Heart left ventricle (tissue), 16 donors: Measurements from ENCODE around the gene AAK1. TPM values are rescaled to one million over a fixed set of nuclear protein-coding genes. Genes with fewer than 3 reads are reported as not detected.

Source experiments
- ATAC-seq, 4 donors: fragments of 200-7000 bp; cut with Tn5 transposase; one replicate each; pipeline ENCODE4 v1.9.1; 2020 to 2022; ENCODE audit warnings: moderate library complexity in 4 of 4, mild to moderate bottlenecking in 3 of 4, moderate number of reproducible peaks in 1 of 4
- DNase-seq, 5 donors: peaks; one replicate each; pipeline ENCODE4 v3.0.0-alpha.2; 2020
- H3K27ac ChIP-seq, 12 donors: fragments of 200-600 bp; sonication (generic) in 4 of 12; one replicate each; pipeline versions ENCODE4 v1.5.0 to v1.8.0; 2016 to 2022; ENCODE audit warnings: mild to moderate bottlenecking in 2 of 12
- H3K27me3 ChIP-seq, 9 donors: fragments of 200-600 bp; sonication (generic) in 2 of 9; one replicate each; pipeline versions ENCODE4 v1.5.1 to v1.8.0; 2016 to 2022; ENCODE audit warnings: mild to moderate bottlenecking in 3 of 9
- H3K36me3 ChIP-seq, 9 donors: fragments of 200-600 bp; sonication (generic) in 2 of 9; one replicate each; pipeline versions ENCODE4 v1.5.0 to v1.8.0; 2018 to 2022; ENCODE audit warnings: mild to moderate bottlenecking in 2 of 9
- H3K4me1 ChIP-seq, 12 donors: fragments of 200-600 bp; sonication (generic) in 4 of 12; one replicate each; pipeline versions ENCODE4 v1.5.0 to v1.8.0; 2016 to 2022; ENCODE audit warnings: mild to moderate bottlenecking in 3 of 12
- H3K4me3 ChIP-seq, 12 donors: fragments of 200-600 bp; sonication (generic) in 4 of 12; one replicate each; pipeline versions ENCODE4 v1.5.0 to v1.8.0; 2017 to 2022; ENCODE audit warnings: mild to moderate bottlenecking in 9 of 12, moderate library complexity in 4 of 12
- H3K9me3 ChIP-seq, 12 donors: fragments of 200-600 bp; sonication (generic) in 4 of 12; one replicate each; pipeline versions ENCODE4 v1.5.0 to v1.8.0; 2016 to 2022; ENCODE audit warnings: mild to moderate bottlenecking in 1 of 12
- CTCF ChIP-seq, 12 donors: fragments of 200-600 bp; sonication (generic) in 4 of 12; IDR thresholded peaks; one replicate each; pipeline versions ENCODE4 v1.5.0 to v1.8.0; 2018 to 2022; ENCODE audit warnings: antibody characterized with exemption in 12 of 12, mild to moderate bottlenecking in 5 of 12
- POLR2A ChIP-seq, 2 donors: fragments of 450-650 bp; IDR thresholded peaks; one replicate each; pipeline ENCODE4 v1.6.1; 2017; ENCODE audit warnings: antibody characterized with exemption in 2 of 2, mild to moderate bottlenecking in 2 of 2, moderate library complexity in 2 of 2
- WGBS, 4 donors: extraction: QIAGEN DNeasy Blood & Tissue Kit in 2 of 4; methylation state at CpG; one replicate each; pipeline versions ENCODE4 v1.1.5 to v1.1.7; 2013 to 2018; 5-methylcytosine and 5-hydroxymethylcytosine counted together
- intact Hi-C, 10 donors: fragments of 100-400 bp; cut with DNase I; formaldehyde crosslinking; loops; one replicate each; pipeline versions ENCODE4 v1.11.1 to v1.14.2; 2022
- polyA plus RNA-seq, 2 donors: library from polyadenylated mRNA; stranded (reverse); fragments of 200-250 nt; gene quantifications; one replicate each; pipeline ENCODE4 v1.2.3, GENCODE V29; 2013
- total RNA-seq, 9 donors: library from RNA; depleted of rRNA in 2 of 9; stranded (reverse); fragments of >200 nt in 2 of 9; fragmentation: NEBNext Ultra II Directional in 3 of 9; extraction: Animal tissue kit (Norgen Biotek cat#: 25700) in 3 of 9; gene quantifications; one replicate each; pipeline versions ENCODE4 v1.1.0 to v1.2.4, GENCODE V29; 2016 to 2023
- donor health status: ischemic (EF 13 %, LVEDD 7.1; RV severe dilation, severe dysfunction).
- donor health status: healthy with polysubstance abuse.
- donor health status: DM: no; HTN: yes; CAD: no.
- donor health status: DM: no; HTN: no; CAD: no.
- donor health status: ischemic (EF 25% LVEDD 6.9; RV normal size, moderate dysfunction).
- donor health status: ischemic (EF 25% LVEDD 5.7; RV mildly dilated, moderate dysfunction).
- donor health status: healthy.
- donor health status: DM: yes; HTN: yes; CAD: no.
- donor health status: ischemic (EF 35%, LVEDD 5.7; RV mildly dilated, moderate dysfunction).
- donor health status: nonischemic (EF 11% LVEDD 7.7; RV severe dilation, severe dysfunction).
- donor health status: DM: yes; HTN: yes; CAD: no.
- donor health status: PGD.
- donor health status: ischemic (EF 29% LVEDD 5.4; RV normal size, mild dysfunction).
- donor health status: nonischemic (EF 23%, LVEDD 6.1; RV moderate dilation, normal function).

Gene AAK1
- total and polyA plus RNA-seq, 11 donors, result 34.4 to 167 (median 122) TPM

GRCh38 chr2:69470911-69471310 lies 172.6 kb downstream of the AAK1 start:
- peaks cover 0 to 41% (median 23%) of the 10 kb centered on the region in 9 donors for H3K36me3 ChIP-seq
- 70 to 88% (median 73%) methylated on average over 5 of the region's 5 CpGs for WGBS, 4 donors

GRCh38 chr2:69469784-69470183 lies 173.8 kb downstream of the AAK1 start:
- 67 to 84% (median 76%) methylated on average over 1 of the region's 1 CpG for WGBS, 4 donors
- TF ChIP-seq CTCF (IDR thresholded peaks at IDR 0.05), result no peak
- no peak for TF ChIP-seq POLR2A (IDR thresholded peaks at IDR 0.05)
- Histone ChIP-seq H3K27me3 (no peaks in the 10 kb centered on the region), H3K36me3 (peaks cover 0 to 41% (median 21%) of the 10 kb centered on the region in 9 donors), H3K27ac (no peak overlapping the region), H3K9me3 (no peaks in the 10 kb centered on the region), H3K4me1 (peaks cover 0 to 26% (median 5%) of the 10 kb centered on the region in 12 donors), H3K4me3 (no peak overlapping the region)
- intact Hi-C loops, result no loop called here
- DNase-seq (no peak), ATAC-seq (peak in 1 of 4 donors; percentile 5)

More at GRCh38 chr2:69470911-69471310, 172.6 kb downstream of the AAK1 start:
- H3K27ac ChIP-seq, result no peak overlapping the region
- peaks cover 0 to 21% (median 2%) of the 10 kb centered on the region in 12 donors for H3K4me1 ChIP-seq
- TF ChIP-seq POLR2A (IDR thresholded peaks at IDR 0.05), result no peak
- TF ChIP-seq CTCF (IDR thresholded peaks at IDR 0.05), result no peak
- no peak overlapping the region for H3K4me3 ChIP-seq
- no peaks in the 10 kb centered on the region for H3K9me3 ChIP-seq
- DNase-seq (no peak), ATAC-seq (no peak)
- H3K27me3 ChIP-seq, result no peaks in the 10 kb centered on the region
- intact Hi-C loops, result no loop called here

- intact Hi-C loops, result no loop called here
- H3K9me3 ChIP-seq, result no peaks in the 10 kb centered on the region
- no peaks in the 10 kb centered on the region for H3K27me3 ChIP-seq
- DNase-seq (no peak), ATAC-seq (no peak)
- TF ChIP-seq POLR2A (IDR thresholded peaks at IDR 0.05) (no peak), CTCF (IDR thresholded peaks at IDR 0.05) (no peak)
- H3K27ac ChIP-seq, result no peak overlapping the region
- peaks cover 0 to 41% (median 21%) of the 10 kb centered on the region in 9 donors for H3K36me3 ChIP-seq
- H3K4me3 ChIP-seq, result no peak overlapping the region
- WGBS, 4 donors, result 91 to 99% (median 92%) methylated on average over 3 of the region's 3 CpGs
- peaks cover 0 to 30% (median 9%) of the 10 kb centered on the region in 12 donors for H3K4me1 ChIP-seq
Measured at GRCh38 chr2:69469375-69469774, 174.2 kb downstream of the AAK1 start.

GRCh38 chr2:69466728-69467127 lies 176.8 kb downstream of the AAK1 start:
- 89 to 99% (median 94%) methylated on average over 8 of the region's 8 CpGs for WGBS, 4 donors
- H3K27me3 ChIP-seq, result no peaks in the 10 kb centered on the region
- intact Hi-C loops, result no loop called here
- H3K4me3 ChIP-seq, result no peak overlapping the region
- no peak for TF ChIP-seq CTCF (IDR thresholded peaks at IDR 0.05)
- TF ChIP-seq POLR2A (IDR thresholded peaks at IDR 0.05), result no peak
- H3K4me1 ChIP-seq, result peaks cover 0 to 33% (median 12%) of the 10 kb centered on the region in 12 donors
- H3K9me3 ChIP-seq, result no peaks in the 10 kb centered on the region
- H3K36me3 ChIP-seq, result peaks cover 0 to 26% (median 12%) of the 10 kb centered on the region in 9 donors
- no peak for DNase-seq
- H3K27ac ChIP-seq, result no peak overlapping the region
- no peak for ATAC-seq
